Smooth muscle cell (in vitro differentiated cells): ENCODE measurements around the gene MS4A4A. TPM values are rescaled to one million over a fixed set of nuclear protein-coding genes. Genes with fewer than 3 reads are reported as not detected.
"Not testable (repeated sequence)": the region's sequence is repeated elsewhere in the genome, so short reads cannot be mapped to it uniquely, and the experiment has no call there.

Source experiments
- DNase-seq: peaks from one replicate; lab custom pipeline; 2025; ENCODE audit not compliant: unreplicated experiment; lab: John Stamatoyannopoulos, UW
- H2AFZ ChIP-seq: fragments of 200-600 bp; sonication (generic); 2 replicates; pipeline ENCODE4 v1.6.0; 2016; ENCODE audit warnings: antibody characterized with exemption, low read depth, mild to moderate bottlenecking
- H3F3A ChIP-seq: fragments of 200-600 bp; sonication (generic); 2 replicates; pipeline ENCODE4 v1.6.0; 2017; ENCODE audit warnings: antibody characterized with exemption, low read depth
- H3K27ac ChIP-seq: fragments of 200-600 bp; sonication (generic); 2 replicates; pipeline ENCODE4 v1.5.1; 2016; ENCODE audit warnings: low read depth, mild to moderate bottlenecking
- H3K27me3 ChIP-seq: fragments of 200-600 bp; sonication (generic); 2 replicates; pipeline ENCODE4 v1.6.1; 2016; ENCODE audit warnings: low read depth, mild to moderate bottlenecking
- H3K36me3 ChIP-seq: fragments of 200-600 bp; sonication (generic); 2 replicates; pipeline ENCODE4 v1.5.1; 2016; ENCODE audit warnings: low read depth
- H3K4me1 ChIP-seq: fragments of 200-600 bp; sonication (generic); 2 replicates; pipeline ENCODE4 v1.5.1; 2016; ENCODE audit warnings: low read depth
- H3K4me2 ChIP-seq: fragments of 200-600 bp; sonication (generic); 2 replicates; pipeline ENCODE4 v1.6.0; 2016; ENCODE audit warnings: mild to moderate bottlenecking
- H3K4me3 ChIP-seq: fragments of 200-600 bp; sonication (generic); 2 replicates; pipeline ENCODE4 v1.5.1; 2016; ENCODE audit warnings: mild to moderate bottlenecking
- H3K79me2 ChIP-seq: fragments of 200-600 bp; sonication (generic); 2 replicates; pipeline ENCODE4 v1.6.0; 2016; ENCODE audit warnings: low read depth, mild to moderate bottlenecking
- H3K9ac ChIP-seq: fragments of 200-600 bp; sonication (generic); 2 replicates; pipeline ENCODE4 v1.6.0; 2016; ENCODE audit warnings: low read depth
- H3K9me3 ChIP-seq: fragments of 200-600 bp; sonication (generic); replicated peaks from 2 replicates; pipeline ENCODE4 v1.5.1; 2016; ENCODE audit warnings: low read depth
- H4K20me1 ChIP-seq: fragments of 200-600 bp; sonication (generic); 2 replicates; pipeline ENCODE4 v1.6.0; 2016; ENCODE audit warnings: low read depth
- CTCF ChIP-seq: fragments of 200-600 bp; sonication (generic); IDR thresholded peaks from 2 replicates; pipeline ENCODE4 v1.5.1; 2017; ENCODE audit warnings: borderline replicate concordance, mild to moderate bottlenecking, antibody characterized with exemption; ENCODE audit not compliant: insufficient read depth, poor library complexity, severe bottlenecking
- WGBS: methylation state at CpG from one replicate; pipeline ENCODE4 v1.1.7; 2016; ENCODE audit warnings: low lambda C conversion rate; 5-methylcytosine and 5-hydroxymethylcytosine counted together
- polyA plus RNA-seq: library from polyadenylated mRNA; unstranded; fragments of >200 nt; fragmentation: Nextera tagmentation; extraction: Ambion mirVana; gene quantifications from 2 replicates; pipeline ENCODE4 v1.2.1, GENCODE V29; 2016
- total RNA-seq: library from RNA; depleted of rRNA; stranded (reverse); fragments of >200 nt; gene quantifications from 2 replicates; pipeline ENCODE4 v1.2.3, GENCODE V29; 2014

Gene MS4A4A
- total and polyA plus RNA-seq, 2 experiments from 2014 or later: not detected

- Histone ChIP-seq H3K27me3 (no peaks in the 10 kb centered on the region), H3K36me3 (no peaks in the 10 kb centered on the region), H4K20me1 (no peaks in the 10 kb centered on the region), H2AFZ (no peak overlapping the region), H3K4me2 (no peak overlapping the region), H3K27ac (no peak overlapping the region), H3K4me3 (no peak overlapping the region), H3K4me1 (no peaks in the 10 kb centered on the region), H3F3A (no peaks in the 10 kb centered on the region), H3K9me3 (no peaks in the 10 kb centered on the region), H3K79me2 (no peaks in the 10 kb centered on the region), H3K9ac (no peak overlapping the region)
- no peak for DNase-seq
- 73% methylated on average over 2 of the region's 2 CpGs for WGBS
- no peak for TF ChIP-seq CTCF
Measured at GRCh38 chr11:60281485-60281884, 1.0 kb downstream of the MS4A4A start.

GRCh38 chr11:60282286-60282685 is 1.8 kb downstream of the MS4A4A start:
- 63% methylated on average over 2 of the region's 2 CpGs for WGBS
- H3K27ac ChIP-seq: no peak overlapping the region
- no peak overlapping the region for H3K9ac ChIP-seq
- H3F3A ChIP-seq: no peaks in the 10 kb centered on the region
- H2AFZ ChIP-seq: no peak overlapping the region
- H3K27me3 ChIP-seq: no peaks in the 10 kb centered on the region
- DNase-seq: no peak
- H3K9me3 ChIP-seq: no peaks in the 10 kb centered on the region
- no peaks in the 10 kb centered on the region for H3K79me2 ChIP-seq
- no peaks in the 10 kb centered on the region for H4K20me1 ChIP-seq
- no peaks in the 10 kb centered on the region for H3K36me3 ChIP-seq
- no peak for TF ChIP-seq CTCF
- no peak overlapping the region for H3K4me3 ChIP-seq
- H3K4me2 ChIP-seq: no peak overlapping the region
- no peaks in the 10 kb centered on the region for H3K4me1 ChIP-seq

- not testable (repeated sequence) for H4K20me1 ChIP-seq, H3F3A ChIP-seq, H3K4me3 ChIP-seq, H3K36me3 ChIP-seq, H3K4me2 ChIP-seq, H3K9me3 ChIP-seq, H3K4me1 ChIP-seq, DNase-seq, H3K79me2 ChIP-seq, H3K9ac ChIP-seq, H3K27me3 ChIP-seq, H2AFZ ChIP-seq, H3K27ac ChIP-seq
- 63% methylated on average over 7 of the region's 7 CpGs for WGBS
Measured at GRCh38 chr11:60285411-60286126, 5.1 kb downstream of the MS4A4A start.

- H3K4me1 ChIP-seq: no peaks in the 10 kb centered on the region
- no peak overlapping the region for H3K4me3 ChIP-seq
- H3K27me3 ChIP-seq: no peaks in the 10 kb centered on the region
- H2AFZ ChIP-seq: no peak overlapping the region
- no peak overlapping the region for H3K9ac ChIP-seq
- H3F3A ChIP-seq: no peaks in the 10 kb centered on the region
- H3K27ac ChIP-seq: no peak overlapping the region
- no peak overlapping the region for H3K4me2 ChIP-seq
- no peak for TF ChIP-seq CTCF
- no peaks in the 10 kb centered on the region for H3K79me2 ChIP-seq
- H3K36me3 ChIP-seq: no peaks in the 10 kb centered on the region
- H3K9me3 ChIP-seq: no peaks in the 10 kb centered on the region
- DNase-seq: no peak
- WGBS: 89% methylated on average over 1 of the region's 1 CpG
- H4K20me1 ChIP-seq: no peaks in the 10 kb centered on the region
Measured at GRCh38 chr11:60288531-60288930, 8.1 kb downstream of the MS4A4A start.
